ENCODE results near the gene GPX1. TPM values are rescaled to one million over a fixed set of nuclear protein-coding genes. Genes with fewer than 3 reads are reported as not detected.

GPX1 gene
- total RNA-seq, 1 experiment from 2014 or later, result 711 TPM

DNA sequence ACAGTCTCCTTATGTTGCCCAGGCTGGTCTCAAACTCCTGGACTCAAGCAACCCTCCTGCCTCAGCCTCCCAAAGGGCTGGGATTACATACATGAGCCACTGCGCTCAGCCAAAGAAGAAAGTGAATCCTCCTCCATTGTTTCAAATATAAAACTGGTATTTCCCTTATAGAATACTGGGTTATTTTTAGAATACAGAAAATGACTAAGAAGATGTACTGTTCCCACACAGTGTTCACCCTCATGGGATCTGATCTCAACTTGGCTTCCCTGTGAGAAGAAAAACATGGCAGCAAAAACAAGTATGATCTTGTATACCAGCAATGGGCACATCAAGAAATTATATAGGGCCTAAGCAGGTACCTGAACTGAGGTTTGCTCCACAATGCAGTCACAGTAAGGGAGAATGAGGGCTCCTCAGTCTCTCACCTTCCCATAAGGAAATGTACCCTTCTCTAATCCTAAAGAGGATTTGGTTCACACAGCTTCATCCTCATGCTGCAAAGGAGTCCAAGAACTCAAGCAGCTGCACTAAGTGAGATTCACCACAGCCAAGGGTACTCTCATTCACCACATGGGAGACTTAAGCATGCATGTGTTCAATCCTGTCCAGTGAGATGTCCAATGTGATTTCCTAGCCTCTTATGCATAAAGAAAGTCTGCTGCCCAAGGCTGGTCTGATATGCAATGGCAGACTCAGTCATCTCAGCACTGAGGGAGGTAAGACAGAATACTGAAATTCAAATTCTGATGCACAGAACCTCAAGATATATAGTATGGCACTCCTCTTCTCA is 44.1 kb downstream of the GPX1 start:
- DNase-seq (ENCODE audit: low read depth), result no peak

DNA sequence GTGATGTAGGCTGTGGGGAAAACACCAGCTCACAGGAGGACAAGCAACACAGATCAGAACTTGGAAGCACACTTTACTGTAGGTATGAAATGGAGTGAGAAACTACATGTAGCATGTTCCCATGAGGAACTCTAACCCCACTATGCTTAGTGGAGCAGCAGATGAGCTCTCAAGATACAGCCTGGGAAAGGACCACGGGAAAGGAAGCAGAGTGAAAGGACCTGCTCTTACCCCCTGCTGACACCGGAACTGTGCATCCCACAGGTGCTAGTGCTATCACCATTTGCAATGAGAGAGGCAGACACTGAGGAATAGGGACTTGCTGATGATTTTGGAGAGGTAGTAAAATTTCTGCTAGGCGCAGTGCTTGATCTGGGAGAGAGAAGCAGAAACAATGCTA is 46.9 kb downstream of the GPX1 start:
- no peak for DNase-seq (ENCODE audit: low read depth)

DNA sequence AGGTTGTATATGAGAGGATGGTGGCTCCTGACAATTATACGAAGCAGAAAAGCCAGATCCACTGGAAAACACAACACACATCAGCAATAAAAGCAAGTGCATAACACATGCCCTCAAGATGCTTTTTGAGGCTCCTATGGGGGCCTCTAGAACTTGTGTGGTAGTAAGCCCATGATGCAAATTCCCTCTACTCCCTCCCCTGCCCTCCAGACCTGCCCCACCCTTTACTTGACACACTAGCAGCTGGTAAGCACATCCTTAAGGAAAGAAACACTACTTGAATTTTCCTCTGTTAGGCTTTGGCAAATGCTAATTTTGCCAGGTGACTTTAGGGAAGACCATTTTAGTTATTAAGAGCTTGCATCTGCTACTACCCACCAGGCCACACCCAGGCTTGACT is 47.5 kb downstream of the GPX1 start:
- no peak for DNase-seq (ENCODE audit: low read depth)

Other genes starting within 250 kb of the GPX1 start
- 76.4 and 77.3 TPM in 2 replicates for gene USP19, start 237.5 kb downstream of the GPX1 start, total RNA-seq (2014; rRNA removed; shearing (Covaris generic))
- 96.4 and 98.1 TPM in 2 replicates for gene LAMB2, start 225.3 kb downstream of the GPX1 start, total RNA-seq (2014; rRNA removed; shearing (Covaris generic))
- 32.0 and 36.2 TPM in 2 replicates for gene CCDC71, start 192.0 kb downstream of the GPX1 start, total RNA-seq (2014; rRNA removed; shearing (Covaris generic))
- gene KLHDC8B, start 186.8 kb downstream of the GPX1 start, total RNA-seq (2014; rRNA removed; shearing (Covaris generic)), result 3.2 and 5.1 TPM in 2 replicates
- gene C3orf62, start 81.1 kb downstream of the GPX1 start, total RNA-seq (2014; rRNA removed; shearing (Covaris generic)), result 1.7 and 2.3 TPM in 2 replicates
- gene USP4, start 18.3 kb downstream of the GPX1 start, total RNA-seq (2014; rRNA removed; shearing (Covaris generic)), result 11.3 and 14.6 TPM in 2 replicates
- gene RHOA, start 53.6 kb upstream of the GPX1 start, total RNA-seq (2014; rRNA removed; shearing (Covaris generic)), result 305 and 426 TPM in 2 replicates
- 22.9 and 29.8 TPM in 2 replicates for gene TCTA, start 54.1 kb upstream of the GPX1 start, total RNA-seq (2014; rRNA removed; shearing (Covaris generic))
- gene AMT, start 64.1 kb upstream of the GPX1 start, total RNA-seq (2014; rRNA removed; shearing (Covaris generic)), result 0.58 and 1.0 TPM in 2 replicates
- gene NICN1, start 71.0 kb upstream of the GPX1 start, total RNA-seq (2014; rRNA removed; shearing (Covaris generic)), result 4.0 and 4.6 TPM in 2 replicates
- 41.4 and 48.1 TPM in 2 replicates for gene DAG1, start 111.9 kb upstream of the GPX1 start, total RNA-seq (2014; rRNA removed; shearing (Covaris generic))
- gene BSN, start 196.1 kb upstream of the GPX1 start, total RNA-seq (2014; rRNA removed; shearing (Covaris generic)), result 0.07 and 0.18 TPM in 2 replicates

Data from HT1080 (cell line).